Endothelial cell of umbilical vein (primary cell): ENCODE measurements around the gene WBP2. TPM values are rescaled to one million over a fixed set of nuclear protein-coding genes. Genes with fewer than 3 reads are reported as not detected.
A peak's percentile ranks its signal among the peaks of the same experiment; 100 is the strongest.

Source experiments
- BruUV-seq: library from RNA; stranded (reverse); fragments of 400-500 nt; replicated peaks from 2 replicates; lab custom pipeline; 2021; lab: Mats Ljungman, UMichigan
- CTCF ChIA-PET: fragments of 300-600, 350-600 bp; sonication (Branson Sonifier 250); formaldehyde crosslinking; loops from one replicate; lab custom pipeline; 2021; ENCODE audit warnings: antibody characterized with exemption, inconsistent platforms; lab: Charles Lee
- POLR2A ChIA-PET: fragments of 300-600, 350-600 bp; sonication (Branson Sonifier 250); formaldehyde crosslinking; loops from one replicate; lab custom pipeline; 2021; ENCODE audit warnings: antibody characterized with exemption, inconsistent platforms; lab: Charles Lee
- DNase-seq: peaks from one replicate; pipeline ENCODE4 v3.0.0-alpha.2; 2011; ENCODE audit warnings: low read depth, low spot score
- FAIRE-seq: peaks from 2 replicates; lab custom pipeline; 2011; peaks lifted over from hg19 to GRCh38; lab: Jason Lieb, UNC
- H2AFZ ChIP-seq: 2 replicates; pipeline ENCODE4 v1.6.0; 2012; ENCODE audit warnings: low read depth, low read length, control low read depth, inconsistent platforms
- H3K27ac ChIP-seq: 2 replicates; pipeline ENCODE4 v1.5.1; 2011; ENCODE audit warnings: low read depth, mild to moderate bottlenecking, control low read depth, low read length, moderate library complexity; ENCODE audit not compliant: insufficient read depth
- H3K27me3 ChIP-seq, 2 experiments: 2 replicates each; pipeline versions ENCODE4 v1.6.0 to v1.6.1; 2011; ENCODE audit warnings: low read length in 2 of 2, mixed read lengths in 1 of 2; ENCODE audit not compliant: control insufficient read depth in 2 of 2, insufficient read depth in 2 of 2
- H3K36me3 ChIP-seq, 2 experiments: 2 replicates in 1 of 2; 3 replicates in 1 of 2; pipeline ENCODE4 v1.5.1; 2011; ENCODE audit warnings: low read length in 2 of 2, mild to moderate bottlenecking in 1 of 2, moderate library complexity in 1 of 2; ENCODE audit not compliant: control insufficient read depth in 2 of 2, insufficient read depth in 2 of 2; ENCODE audit errors: extremely low read depth in 1 of 2
- H3K4me1 ChIP-seq: 3 replicates; pipeline ENCODE4 v1.5.1; 2011; ENCODE audit warnings: mild to moderate bottlenecking, low read length; ENCODE audit not compliant: control insufficient read depth, insufficient read depth; ENCODE audit errors: extremely low read depth
- H3K4me2 ChIP-seq: 2 replicates; pipeline ENCODE4 v1.6.1; 2011; ENCODE audit warnings: low read length, control low read depth, mixed read lengths; ENCODE audit not compliant: insufficient read depth
- H3K4me3 ChIP-seq, 3 experiments: fragments of 200-600 bp in 1 of 3; sonication (generic), shearing (Covaris generic) in 1 of 3; replicated peaks in 1 of 3; 2 replicates each; pipeline ENCODE4 v1.5.1; 2011 to 2016; ENCODE audit warnings: control low read depth in 3 of 3, low read length in 3 of 3, mild to moderate bottlenecking in 2 of 3, inconsistent platforms in 1 of 3, low read depth in 1 of 3, moderate library complexity in 1 of 3; ENCODE audit not compliant: insufficient read depth in 1 of 3
- H3K79me2 ChIP-seq: 2 replicates; pipeline ENCODE4 v1.6.0; 2012; ENCODE audit warnings: low read length, inconsistent platforms; ENCODE audit not compliant: control insufficient read depth, insufficient read depth
- H3K9ac ChIP-seq: replicated peaks from 2 replicates; pipeline ENCODE3; 2011; ENCODE audit warnings: low read length, control low read depth; ENCODE audit not compliant: insufficient read depth; ENCODE audit errors: extremely low read depth
- H3K9me1 ChIP-seq: replicated peaks from 3 replicates; pipeline ENCODE4 v1.6.0; 2011; ENCODE audit warnings: mild to moderate bottlenecking, low read length; ENCODE audit not compliant: control insufficient read depth, insufficient read depth; ENCODE audit errors: extremely low read depth
- H3K9me3 ChIP-seq: replicated peaks from 2 replicates; pipeline ENCODE4 v1.5.1; 2012; ENCODE audit warnings: low read length, inconsistent platforms; ENCODE audit not compliant: control insufficient read depth, insufficient read depth
- H4K20me1 ChIP-seq: replicated peaks from 2 replicates; pipeline ENCODE3; 2011; ENCODE audit warnings: mild to moderate bottlenecking, low read length; ENCODE audit not compliant: control insufficient read depth, insufficient read depth; ENCODE audit errors: extremely low read depth
- EZH2 ChIP-seq: IDR thresholded peaks from 2 replicates; pipeline ENCODE4 v1.6.1; 2012; ENCODE audit warnings: borderline replicate concordance, low read depth, mild to moderate bottlenecking, moderate library complexity, low read length, inconsistent platforms; ENCODE audit not compliant: severe bottlenecking
- FOS ChIP-seq: IDR thresholded peaks from 2 replicates; pipeline ENCODE4 v1.6.1; 2011; ENCODE audit warnings: mild to moderate bottlenecking, low read length, moderate library complexity, borderline replicate concordance; ENCODE audit not compliant: insufficient read depth
- GATA2 ChIP-seq: IDR thresholded peaks from 2 replicates; pipeline ENCODE4 v1.7.0; 2011; ENCODE audit warnings: low read depth, mild to moderate bottlenecking, moderate library complexity, mixed read lengths, low read length; ENCODE audit not compliant: insufficient read length, insufficient read depth
- JUN ChIP-seq: IDR thresholded peaks from 2 replicates; pipeline ENCODE4 v1.6.1; 2011; ENCODE audit warnings: borderline replicate concordance, low read depth; ENCODE audit not compliant: insufficient read length, insufficient read depth
- MYC ChIP-seq: IDR thresholded peaks from one replicate; pipeline ENCODE4 v1.6.1; 2011; ENCODE audit warnings: mild to moderate bottlenecking, low read depth, low read length
- POLR2A ChIP-seq: IDR thresholded peaks from 2 replicates; pipeline ENCODE4 v1.6.1; 2012; ENCODE audit warnings: low read depth, mild to moderate bottlenecking, control low read depth, low read length
- POLR2AphosphoS5 ChIP-seq: IDR thresholded peaks from 2 replicates; pipeline ENCODE4 v1.6.1; 2012; ENCODE audit warnings: low read depth, mild to moderate bottlenecking, control low read depth, low read length, moderate library complexity; ENCODE audit not compliant: insufficient read depth
- dilution Hi-C: fragments of 300-500 bp; cut with MboI; formaldehyde crosslinking; loops from one replicate; pipeline ENCODE4 v1.15.0; 2019; ENCODE audit warnings: low sequenced_read_pairs; ENCODE audit not compliant: extremely low pct_ligation_motif_present
- intact Hi-C: fragments of 100-400 bp; cut with micrococcal nuclease; formaldehyde crosslinking; loops from one replicate; pipeline ENCODE4 v1.10.0; 2022
- polyA plus RNA-seq, 4 experiments: library from polyadenylated mRNA; depleted of rRNA in 3 of 4; stranded (reverse) in 3 of 4; unstranded in 1 of 4; fragments of >200 nt; gene quantifications; 2 replicates each; pipeline versions ENCODE4 v1.2.1 to v1.2.3, GENCODE V29; 2011 to 2012; ENCODE audit warnings: missing spikeins in 1 of 4
- total RNA-seq: library from RNA; stranded (reverse); gene quantifications from 2 replicates; pipeline ENCODE4 v1.2.3, GENCODE V29; 2021
- TF ChIP-seq, protein P1 (sequence below): IDR thresholded peaks from 2 replicates; pipeline ENCODE4 v1.6.1; 2011; ENCODE audit not compliant: insufficient read depth, insufficient read length

The WBP2 gene
- total and polyA plus RNA-seq, 2 donors (not counting 3 experiments of a cell fraction or from before 2014, with no cell fraction given): 81.5 to 126 TPM

DNA sequence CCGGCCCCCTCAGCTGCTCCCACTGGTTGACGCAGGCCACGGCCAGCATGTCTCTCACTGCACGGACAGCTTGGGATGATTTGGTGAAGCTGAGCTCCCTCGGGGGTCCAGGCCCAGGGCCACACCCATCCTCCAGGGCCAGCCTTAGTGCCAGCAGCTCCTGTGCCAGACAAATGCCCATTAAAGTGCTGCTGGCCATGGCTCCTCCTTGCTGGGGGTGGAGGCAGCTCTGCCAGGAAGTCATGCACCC is 20.7 kb upstream of the WBP2 start:
- ChIA-PET POLR2A (interaction anchor here (0.9 to 3.0 kb wide), 3 partner anchors 17 to 96 kb away, joined by 4 to 19 read pairs (median 17); partner anchors contain the start of gene WBP2), CTCF (interaction anchor here (0.6 to 10.3 kb wide), 8 partner anchors 16 to 112 kb away, joined by 3 to 241 read pairs (median 3); partner anchors contain the start of genes TRIM65, UNC13D and WBP2)
- peak overlapping the region; percentile 50 for H3K4me2 ChIP-seq
- peak overlapping the region in 1 of 3 experiments; percentile 67 for H3K4me3 ChIP-seq
- H3K9me1 ChIP-seq: no peaks in the 10 kb centered on the region
- peak overlapping the region; percentile 70 for H3K27ac ChIP-seq
- H3K27me3 ChIP-seq: no peaks in the 10 kb centered on the region
- no TSS peak for BruUV-seq
- no peak for DNase-seq
- H3K36me3 ChIP-seq: peaks cover 3 to 18% of the 10 kb centered on the region in 2 experiments
- no peak for FAIRE-seq
- H3K79me2 ChIP-seq: peaks cover 6% of the 10 kb centered on the region
- H3K4me1 ChIP-seq: peaks cover 41% of the 10 kb centered on the region
- H4K20me1 ChIP-seq: no peaks in the 10 kb centered on the region
- intact Hi-C loops: loop anchor here (2.0 kb wide), 2 partner anchors 29 to 31 kb away; partner anchors contain the start of genes MRPL38 and UNC13D
- dilution Hi-C loops: no loop called here
- H3K9ac ChIP-seq: peak overlapping the region; percentile 65
- no peaks in the 10 kb centered on the region for H3K9me3 ChIP-seq
- TF ChIP-seq EZH2 (no peak), MYC (no peak), FOS (no peak), POLR2A (peak; percentile 3), POLR2AphosphoS5 (no peak), JUN (no peak), GATA2 (no peak)
- TF ChIP-seq, protein P1, sequence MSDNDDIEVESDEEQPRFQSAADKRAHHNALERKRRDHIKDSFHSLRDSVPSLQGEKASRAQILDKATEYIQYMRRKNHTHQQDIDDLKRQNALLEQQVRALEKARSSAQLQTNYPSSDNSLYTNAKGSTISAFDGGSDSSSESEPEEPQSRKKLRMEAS: no peak
- H2AFZ ChIP-seq: no peak overlapping the region
